Colon (tissue), 2 donors: ENCODE data around the gene SNX9.
"Not testable (repeated sequence)": the region's sequence is repeated elsewhere in the genome, so short reads cannot be mapped to it uniquely, and the experiment has no call there.

Experiments used
- FAIRE-seq: peaks from 2 replicates; lab custom pipeline; 2012; peaks lifted over from hg19 to GRCh38; lab: Jason Lieb, UNC
- donor health status: control.
- donor health status: control.

Gene SNX9

DNA sequence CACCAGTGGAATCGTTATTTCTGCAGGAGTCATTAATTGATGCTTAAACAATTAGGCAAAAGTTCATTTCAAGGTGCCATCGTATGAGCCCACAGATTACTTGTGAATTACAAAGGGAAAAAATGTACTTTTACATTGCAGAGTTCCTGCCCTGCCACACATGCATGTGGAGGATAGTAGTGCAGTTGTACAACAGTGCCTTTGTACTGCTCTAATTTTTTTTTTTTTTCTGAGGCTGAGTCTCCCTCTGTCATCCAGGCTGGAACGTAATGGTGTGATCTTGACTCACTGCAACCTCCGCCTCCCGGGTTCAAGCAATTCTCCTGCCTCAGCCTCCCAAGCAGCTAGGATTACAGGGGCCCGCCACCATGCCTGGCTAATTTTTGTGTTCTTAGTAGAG lies 132.6 kb downstream of the SNX9 start:
- no peak for FAIRE-seq

DNA sequence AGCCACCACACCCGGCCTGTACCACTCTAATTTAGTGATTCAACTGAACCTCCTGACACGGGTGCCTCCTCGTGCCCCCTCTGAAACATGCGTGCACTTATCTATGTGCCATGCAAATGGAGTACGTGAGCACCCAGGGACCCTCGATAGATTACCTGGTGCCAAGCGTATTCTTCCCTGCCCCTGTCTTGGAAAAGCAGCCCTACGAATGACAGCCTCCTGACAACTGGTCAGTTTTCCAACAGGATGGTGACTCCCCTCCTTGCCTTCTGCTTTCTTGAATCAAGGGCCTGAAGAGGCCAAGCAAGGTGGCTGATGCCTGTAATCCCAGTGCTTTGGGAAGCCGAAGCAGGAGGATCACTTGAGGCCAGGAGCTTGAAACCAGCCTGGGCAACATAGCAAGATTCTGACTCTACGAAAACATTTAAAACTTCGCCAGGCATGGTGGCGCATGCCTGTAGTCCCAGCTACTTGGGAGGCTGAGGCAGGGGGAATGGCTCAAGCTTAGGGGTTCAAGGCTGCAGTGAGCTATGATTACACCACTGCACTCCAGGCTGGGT lies 133.2 kb downstream of the SNX9 start:
- FAIRE-seq = no peak

DNA sequence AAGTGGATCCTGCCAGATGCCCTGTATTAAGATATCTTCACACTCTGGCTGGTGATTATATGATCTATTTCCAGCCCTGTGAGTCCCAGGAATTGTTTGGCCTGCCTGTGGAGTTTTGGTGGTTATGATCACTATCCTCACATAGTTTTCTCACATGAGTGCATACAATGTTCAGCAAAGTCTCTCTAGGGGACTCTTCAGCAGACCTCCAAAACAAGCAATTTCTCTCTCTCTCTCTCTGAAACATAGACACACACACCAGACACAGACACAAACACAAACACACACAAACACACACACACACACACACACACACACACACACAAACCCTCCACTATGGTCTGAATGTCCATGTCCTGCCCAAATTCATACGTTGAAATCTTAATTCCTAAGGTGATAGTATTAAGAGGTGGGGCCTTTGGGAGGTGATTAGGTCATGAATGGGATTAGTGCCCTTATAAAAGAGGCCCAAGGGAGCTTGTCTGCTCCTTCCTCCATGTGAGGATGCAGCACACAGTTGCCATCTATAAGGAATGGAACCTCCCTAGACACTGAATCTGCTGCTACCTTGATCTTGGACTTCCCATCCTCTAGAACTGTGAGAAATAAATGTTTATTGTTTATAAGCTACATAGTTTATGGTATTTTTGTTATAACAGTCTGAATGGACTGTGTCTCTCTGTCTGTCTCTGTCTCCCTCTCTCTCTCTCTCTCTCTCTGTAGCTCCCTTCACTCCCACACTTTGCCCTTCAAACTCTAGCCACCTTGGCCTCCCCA lies 136.6 kb downstream of the SNX9 start:
- FAIRE-seq = no peak

DNA sequence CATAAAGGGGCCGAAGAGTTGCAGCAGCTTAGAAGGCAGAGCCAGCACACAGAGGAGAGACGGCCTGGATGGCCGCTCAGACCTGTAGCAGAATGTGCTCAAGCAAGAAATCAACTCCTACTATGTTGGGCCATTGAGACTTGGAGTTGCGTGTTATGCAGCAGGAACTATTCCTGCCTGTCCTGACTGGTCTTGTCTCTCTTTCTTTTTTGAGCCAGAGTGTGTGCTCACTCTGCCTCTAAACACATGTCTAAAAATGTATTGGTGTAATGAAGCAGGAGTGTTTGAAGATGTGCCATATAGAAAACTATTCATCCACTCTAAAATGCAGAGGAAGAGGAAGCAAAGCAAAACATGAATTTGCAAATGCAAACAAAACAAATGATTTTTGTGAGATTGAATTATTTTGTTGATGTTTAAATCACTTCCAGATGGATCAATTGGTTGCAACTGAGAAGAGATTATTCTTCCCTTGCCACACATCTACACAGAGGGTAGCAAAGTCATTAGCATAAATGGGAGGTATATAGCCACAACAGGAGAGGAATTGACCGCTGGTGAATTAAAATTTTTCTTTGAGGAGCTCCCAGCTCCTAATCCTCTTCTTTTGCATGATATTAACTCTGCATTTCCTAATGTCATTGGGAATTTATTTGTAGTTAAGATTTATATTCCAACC lies 138.2 kb downstream of the SNX9 start:
- FAIRE-seq = no peak

DNA sequence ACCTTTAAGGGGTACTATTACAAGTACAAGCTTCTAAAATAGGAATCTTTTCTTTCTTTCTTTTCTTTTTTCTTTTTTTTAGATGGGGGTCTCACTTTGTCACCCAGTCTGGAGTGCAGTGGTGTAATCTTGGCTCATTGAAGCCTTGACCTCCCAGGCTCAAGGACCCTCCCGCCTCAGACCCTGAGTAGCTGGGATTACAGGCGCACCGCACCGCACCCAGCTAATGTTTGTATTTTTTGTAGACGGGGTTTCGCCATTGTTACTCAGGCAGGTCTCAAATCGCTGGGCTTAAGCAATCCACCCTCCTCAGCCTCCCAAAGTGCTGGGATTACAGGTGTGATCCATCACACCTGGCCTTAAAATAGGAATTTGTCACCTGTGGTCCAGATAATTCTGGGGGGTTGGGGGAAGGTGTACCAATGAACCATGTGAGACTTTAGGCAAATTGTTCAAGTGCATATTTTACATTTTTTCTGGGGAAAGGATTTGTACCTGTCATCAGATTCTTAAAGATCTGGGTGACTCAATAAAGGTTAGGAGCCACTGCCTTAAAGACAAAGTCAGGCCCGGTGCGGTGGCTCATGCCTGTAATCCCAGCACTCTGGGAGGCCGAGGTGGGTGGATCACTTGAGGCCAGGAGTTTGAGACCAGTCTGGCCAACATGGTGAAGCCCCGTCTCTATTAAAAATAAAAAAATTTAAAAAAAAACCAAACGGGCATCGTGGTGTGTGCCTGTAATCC lies 139.0 kb downstream of the SNX9 start:
- no peak for FAIRE-seq

DNA sequence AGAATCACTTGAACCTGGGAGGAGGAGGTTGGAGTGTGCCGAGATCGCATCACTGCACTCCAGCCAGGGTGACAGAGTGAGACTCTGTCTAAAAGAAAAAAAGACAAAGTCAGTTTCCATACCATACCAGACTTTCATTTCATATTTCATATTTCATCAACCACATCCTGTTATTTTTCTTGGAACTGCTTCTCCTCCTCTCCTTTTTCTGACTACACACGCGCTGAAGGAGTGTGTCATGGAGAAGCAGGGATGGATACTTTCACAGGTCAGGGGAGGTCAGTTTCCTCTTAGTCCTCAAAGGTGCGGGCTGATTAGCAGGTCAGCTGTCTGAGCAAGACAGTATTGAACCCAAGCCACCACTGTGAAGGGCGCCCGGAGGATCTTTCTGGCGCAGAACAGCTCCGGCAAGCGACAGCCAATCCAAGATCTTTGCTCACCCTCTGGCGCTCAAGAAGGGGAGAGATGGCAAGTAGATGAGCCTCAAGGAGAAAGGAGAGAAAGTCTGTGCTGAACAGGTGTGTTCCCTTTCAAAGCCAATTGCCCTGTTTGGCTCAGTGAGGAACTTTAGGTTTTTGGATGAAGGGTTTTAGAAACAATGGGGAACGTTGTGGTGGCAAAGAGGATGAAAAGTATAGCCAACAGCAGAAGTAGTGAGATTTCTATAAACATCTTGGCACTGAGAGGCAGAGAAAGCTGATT lies 139.7 kb downstream of the SNX9 start:
- no peak for FAIRE-seq

DNA sequence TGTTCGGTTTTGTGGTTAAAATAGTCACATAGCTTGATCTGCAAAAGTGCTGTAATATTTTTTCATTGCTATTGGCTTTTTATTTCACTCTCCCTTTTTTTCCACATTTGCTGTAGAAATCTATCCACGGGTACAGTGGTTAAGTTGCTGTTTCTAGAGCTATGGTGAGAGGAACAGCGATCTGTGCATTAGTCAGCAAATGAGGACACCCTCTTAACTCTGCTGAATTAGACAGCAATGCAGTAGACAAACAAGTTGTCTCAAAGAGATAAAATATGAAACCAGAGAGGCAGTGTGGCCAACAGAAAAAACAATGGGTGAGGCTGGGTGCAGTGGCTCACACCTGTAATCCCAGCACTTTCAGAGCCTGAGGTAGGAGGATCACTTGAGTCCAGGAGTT lies 141.1 kb downstream of the SNX9 start:
- no peak for FAIRE-seq

DNA sequence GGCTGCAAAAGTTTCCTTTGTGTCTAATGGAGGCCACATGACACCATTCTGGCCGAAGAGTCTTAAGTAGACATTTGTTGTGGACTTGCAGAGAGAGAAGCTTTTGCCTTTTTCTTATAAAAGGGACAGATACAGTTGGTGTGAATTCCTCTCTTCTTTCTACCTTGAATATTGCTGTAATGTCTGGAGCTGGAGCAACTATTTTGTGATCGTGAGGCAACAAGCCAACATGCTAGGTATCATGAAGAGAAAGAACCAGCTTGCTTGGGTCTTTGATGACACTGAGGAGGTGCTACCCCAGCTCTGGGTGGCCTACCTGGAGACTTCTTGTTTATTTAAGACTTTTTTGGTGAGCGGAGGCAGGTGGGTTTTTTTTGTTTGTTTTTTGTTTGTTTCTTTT lies 142.3 kb downstream of the SNX9 start:
- no peak for FAIRE-seq

DNA sequence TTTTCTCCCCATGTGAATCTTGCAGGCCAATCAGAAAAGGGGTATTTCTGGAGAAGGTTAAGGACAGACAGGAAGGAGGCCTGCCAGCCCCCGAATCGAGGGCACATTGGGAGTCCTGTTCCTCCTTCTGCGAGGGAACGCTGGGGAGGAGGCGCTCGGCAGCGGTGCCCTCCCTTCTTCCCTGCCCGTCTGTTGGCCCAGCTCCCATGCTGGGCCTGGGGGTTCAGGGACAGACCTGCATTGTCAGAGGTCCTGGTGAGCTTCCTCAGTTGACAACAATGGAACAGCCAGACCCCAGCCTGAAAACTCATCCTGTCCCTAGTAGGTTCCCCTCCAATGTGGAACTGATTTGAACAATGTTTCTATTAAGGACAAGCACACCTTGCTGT lies 143.5 kb downstream of the SNX9 start:
- no peak for FAIRE-seq

DNA sequence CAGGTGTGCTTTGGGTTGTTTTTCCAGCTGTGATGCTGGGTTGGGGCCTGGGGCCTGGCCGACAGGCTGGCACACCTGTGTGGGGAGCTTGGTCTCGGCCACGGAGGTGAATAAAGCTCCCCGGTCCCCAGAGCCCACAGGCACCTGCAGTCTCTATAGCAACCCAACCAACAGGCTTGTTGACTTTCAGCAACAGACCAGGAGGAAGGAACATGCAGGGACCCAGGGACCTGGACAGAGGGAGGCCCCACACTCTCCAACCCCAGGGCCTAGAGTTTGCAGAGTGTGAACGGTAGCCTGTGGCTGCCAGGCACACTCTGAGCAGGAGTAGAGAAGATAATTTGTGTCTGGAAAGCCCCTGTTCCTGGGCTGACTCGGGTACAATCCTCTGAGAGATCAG lies 144.0 kb downstream of the SNX9 start:
- no peak for FAIRE-seq

DNA sequence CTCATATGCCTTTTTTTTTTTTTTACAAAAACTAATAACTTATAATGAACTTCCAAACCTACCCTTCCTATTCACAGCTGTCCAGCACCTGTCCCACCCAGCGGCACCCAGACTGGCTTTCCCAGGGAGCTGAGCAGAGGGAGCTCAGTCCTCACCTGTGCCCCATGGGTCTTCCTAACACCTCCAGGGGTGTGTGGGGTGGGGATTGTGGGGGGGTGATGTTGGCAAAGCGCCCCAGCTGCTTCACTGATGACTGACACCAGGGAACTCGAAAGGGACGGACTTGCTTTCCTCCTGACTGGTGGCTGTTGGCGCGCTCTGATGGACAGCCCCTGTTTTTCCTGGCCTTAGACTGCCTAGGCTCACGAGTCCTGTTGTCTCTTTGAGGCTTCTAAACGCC lies 144.4 kb downstream of the SNX9 start:
- FAIRE-seq = no peak

DNA sequence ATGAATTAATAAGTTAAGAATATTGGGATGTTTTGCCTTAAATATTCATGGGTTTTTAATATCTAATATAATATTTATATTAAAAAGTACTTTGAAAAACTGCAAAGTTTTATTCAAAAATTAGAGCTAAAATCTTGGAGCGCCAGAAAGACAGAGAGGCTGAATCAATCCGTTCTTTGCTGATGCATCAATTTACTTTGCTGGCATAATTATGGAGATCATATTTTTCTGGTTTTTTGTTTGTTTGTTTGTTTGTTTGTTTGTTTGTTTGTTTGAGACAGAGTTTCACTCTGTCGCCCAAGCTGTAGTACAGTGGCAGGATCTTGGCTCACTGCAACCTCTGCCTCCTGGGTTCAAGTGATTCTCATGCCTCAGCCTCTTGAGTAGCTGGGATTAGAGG lies 149.1 kb downstream of the SNX9 start:
- FAIRE-seq = not testable (repeated sequence)

DNA sequence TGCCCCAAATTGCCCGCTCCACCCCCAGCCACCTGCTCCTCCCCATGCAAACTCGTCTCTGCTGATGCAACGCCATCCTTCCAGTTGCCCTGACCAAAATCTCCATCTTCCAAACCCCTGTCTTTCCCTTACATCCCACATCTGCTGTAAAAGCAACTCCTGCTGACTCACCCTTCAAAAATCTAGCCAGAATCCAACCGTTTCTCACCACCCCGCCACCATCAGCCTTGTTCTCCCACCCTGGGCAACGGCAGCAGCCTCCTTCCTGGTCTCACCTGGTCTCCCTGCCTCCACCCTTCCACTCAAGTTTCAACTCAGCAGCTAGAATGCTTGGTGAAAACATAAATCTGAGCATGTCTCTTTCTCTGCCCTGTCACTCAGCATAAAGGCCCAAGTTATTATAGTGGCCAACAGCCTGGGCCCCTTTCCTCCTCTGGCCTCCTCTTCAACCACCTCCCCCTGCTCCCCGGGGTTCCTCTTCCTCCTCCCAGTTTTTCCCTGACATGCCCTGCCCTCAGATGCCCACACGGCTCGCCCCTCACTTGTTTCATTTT lies 151.4 kb downstream of the SNX9 start:
- no peak for FAIRE-seq

DNA sequence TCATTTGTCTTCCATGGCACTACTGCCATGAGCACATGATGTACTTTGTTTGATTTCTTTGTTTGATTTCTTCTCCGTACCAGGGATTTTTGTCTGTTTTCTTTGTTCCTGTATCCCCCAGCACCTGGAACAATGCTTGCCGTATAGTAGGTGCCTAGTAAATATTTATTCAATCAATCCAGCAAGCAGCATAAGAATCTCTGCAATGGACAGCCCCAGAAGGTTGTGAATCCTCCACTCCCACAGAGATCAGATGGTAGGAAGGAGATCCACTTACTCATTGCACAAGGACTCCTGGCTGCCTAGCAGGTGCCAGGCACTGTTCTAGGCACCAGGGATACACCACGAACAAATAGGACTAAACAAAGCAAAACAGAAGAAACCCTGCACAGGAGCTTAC lies 151.9 kb downstream of the SNX9 start:
- FAIRE-seq = no peak

DNA sequence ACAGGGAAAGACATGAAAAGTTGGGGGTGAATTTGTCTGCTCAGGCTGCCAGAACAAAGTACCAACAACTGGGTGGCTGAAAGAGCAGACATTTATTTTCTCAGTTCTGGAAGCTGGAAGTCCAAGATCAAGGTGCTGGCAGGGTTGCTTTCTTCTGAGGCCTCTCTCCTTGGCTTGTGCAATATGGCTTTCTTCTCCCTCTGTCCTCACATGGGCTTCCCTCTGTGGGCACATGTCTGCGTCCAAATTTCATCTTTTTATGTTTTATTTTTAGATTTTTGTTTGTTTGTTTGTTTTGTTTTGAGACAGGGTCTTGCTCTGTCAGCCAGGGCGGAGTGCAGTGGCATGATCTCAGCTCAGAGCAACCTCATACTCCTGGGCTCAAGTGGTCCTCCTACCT lies 152.4 kb downstream of the SNX9 start:
- FAIRE-seq = no peak

DNA sequence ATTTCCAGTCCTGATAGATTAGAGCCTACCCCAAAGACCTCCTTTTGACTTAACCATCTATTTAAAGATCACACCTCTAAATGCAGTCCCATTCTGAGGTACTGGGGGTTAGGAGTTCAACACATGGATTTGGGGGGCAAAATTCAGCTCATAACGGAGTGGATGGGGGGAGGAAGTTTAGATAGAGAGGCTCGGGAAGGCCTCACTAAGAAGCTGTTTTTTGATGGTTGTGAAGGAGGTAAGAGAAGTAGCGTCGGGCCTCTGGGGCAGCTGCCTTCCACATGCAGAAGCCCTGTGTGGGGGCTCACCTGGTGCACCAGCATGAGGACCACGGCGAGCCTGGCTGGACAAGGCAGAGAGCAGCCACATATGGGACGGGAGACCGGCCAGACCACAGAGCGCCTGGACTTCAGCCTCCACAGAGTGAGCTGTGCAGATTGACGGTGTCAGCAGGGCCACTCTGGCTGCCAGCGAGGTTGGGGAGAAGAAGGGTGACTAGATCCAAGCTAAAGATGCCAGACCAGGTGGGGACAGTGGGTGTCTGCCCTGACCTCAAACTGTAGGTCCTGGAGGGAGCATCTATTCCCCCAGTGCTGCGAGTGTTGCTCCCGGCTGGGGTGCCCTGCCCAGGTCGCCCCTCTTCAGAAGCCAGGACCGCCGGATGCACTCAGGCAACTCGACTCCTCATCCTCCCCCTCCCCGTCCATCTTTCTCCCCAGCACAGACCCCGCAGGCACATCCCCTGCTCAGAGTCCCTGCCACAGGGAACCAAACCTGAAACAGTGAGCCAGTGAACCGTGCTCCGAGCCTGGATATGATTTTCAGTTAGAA lies 153.5 kb downstream of the SNX9 start:
- no peak for FAIRE-seq

DNA sequence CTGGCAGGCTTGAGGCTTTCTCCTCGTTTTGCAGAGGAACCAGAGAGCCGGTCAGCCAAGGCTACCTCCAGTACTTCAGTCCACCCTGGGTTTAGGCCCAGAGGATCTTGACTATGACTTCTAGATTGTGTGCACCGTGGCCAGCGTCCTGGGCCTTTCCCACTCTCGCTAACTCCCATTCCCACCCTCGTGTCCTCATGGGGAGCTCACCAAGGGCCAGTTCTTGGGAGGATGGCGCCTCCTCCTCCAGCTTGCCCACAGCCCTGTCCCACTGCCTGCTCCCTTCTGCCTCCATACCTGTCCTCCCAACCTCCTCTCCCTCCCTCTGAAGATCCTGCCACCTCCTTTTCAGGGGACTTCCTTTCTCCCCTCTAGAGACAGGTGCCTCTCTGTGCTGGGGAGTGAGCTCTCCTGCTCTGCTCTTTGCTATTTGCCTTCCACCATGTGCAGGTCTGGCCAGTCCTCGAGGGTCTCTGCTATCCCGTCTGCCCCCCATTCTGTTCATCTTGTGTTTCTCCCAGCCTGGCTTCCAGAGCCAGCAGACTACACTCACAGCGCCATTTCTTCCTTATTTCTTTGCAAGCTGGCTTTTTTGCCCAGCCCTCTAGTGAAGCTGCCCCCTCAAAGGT lies 154.2 kb downstream of the SNX9 start:
- FAIRE-seq = no peak

DNA sequence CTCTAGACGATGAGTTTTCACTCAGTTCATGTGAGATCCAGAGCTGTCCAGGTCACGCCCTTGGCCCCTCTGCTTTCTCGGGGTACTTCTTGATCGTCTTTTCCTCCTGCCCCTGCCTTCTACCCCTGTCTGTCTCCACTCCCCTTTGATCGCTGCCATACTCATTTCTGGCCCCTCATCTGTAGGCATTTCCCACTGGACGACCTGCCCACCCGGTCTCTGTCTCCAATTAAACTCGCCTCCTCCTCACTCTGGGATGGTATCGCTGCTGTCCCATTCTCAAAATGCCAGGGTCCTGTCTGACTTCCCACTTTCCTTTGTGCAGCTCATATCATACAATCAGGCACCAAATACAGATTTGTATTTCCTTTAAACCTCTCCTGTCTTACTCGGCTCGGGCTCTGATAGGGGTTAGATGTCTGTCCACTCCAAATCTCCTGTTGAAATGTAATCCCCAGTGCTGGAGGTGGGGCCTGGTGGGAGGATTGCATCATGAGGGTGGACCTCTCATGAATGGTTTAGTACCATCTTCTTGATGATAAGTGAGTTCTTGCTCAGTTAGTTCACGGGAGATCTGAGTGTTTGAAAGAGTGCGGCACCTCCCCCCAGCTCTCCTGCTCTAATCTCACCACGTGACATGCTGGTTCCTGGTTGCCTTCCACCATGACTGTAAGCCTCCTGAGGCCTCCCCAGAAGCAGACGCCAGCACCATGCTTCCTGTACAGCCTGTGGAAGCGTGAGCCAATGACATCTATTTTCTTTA lies 155.2 kb downstream of the SNX9 start:
- no peak for FAIRE-seq

DNA sequence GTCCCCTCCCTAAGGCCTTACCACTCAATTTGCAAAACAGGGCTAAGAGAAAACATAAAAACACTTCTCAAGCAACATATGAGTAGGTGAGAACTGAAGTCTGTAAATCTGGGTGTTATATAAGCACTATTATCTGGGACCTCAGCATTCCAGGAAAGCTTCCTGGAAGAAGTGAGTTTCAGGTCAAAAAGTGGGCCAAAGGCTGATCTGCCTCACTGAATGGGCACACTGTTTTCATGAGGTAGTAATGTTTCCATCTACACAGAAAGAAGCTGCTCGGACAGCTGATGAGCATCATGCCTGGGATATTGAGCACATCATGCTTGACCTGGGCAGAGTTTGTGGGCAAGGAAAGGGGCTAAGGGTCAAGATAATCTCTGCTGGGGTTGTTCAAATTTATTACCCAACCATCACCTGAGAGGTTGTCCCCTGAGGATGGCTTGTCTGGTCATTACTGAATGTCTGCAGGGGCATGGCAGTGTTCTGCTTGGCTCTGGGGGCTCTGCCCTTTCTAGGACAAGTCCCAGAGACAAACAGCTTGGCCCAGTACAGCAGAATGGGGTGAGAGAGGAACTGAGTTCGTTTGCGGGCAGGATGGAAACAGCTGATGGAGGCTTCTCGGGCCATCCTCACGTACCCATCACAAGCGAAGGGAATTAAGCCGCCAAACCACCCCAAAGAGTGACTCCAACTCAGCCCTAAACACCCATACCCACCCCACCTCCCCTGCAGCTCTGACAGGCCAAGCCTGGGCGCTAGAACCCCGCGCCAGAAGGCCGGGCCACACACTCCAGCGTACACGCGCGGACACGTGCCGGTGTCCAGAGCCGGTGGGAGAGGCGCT lies 157.5 kb downstream of the SNX9 start:
- no peak for FAIRE-seq
